ENCODE measurements around the gene AK8.

The AK8 gene

GRCh38 chr9:132877824-132878694 lies at the start of gene AK8:
Gene AK8, minus strand, starts transcription at chr9:132878284. Its CDS starts 29 bp downstream, at chr9:132878255.
- DNase-seq (ENCODE audit: low read depth, low spot score) = peak; percentile 38

GRCh38 chr9:132927704-132928103 lies 49.6 kb upstream of the AK8 start:
- no peak for DNase-seq (ENCODE audit: low read depth, low spot score)

GRCh38 chr9:132923346-132923902 lies 45.3 kb upstream of the AK8 start:
- no peak for DNase-seq (ENCODE audit: low read depth, low spot score)

GRCh38 chr9:132919614-132920268 lies 41.7 kb upstream of the AK8 start:
- no peak for DNase-seq (ENCODE audit: low read depth, low spot score)

- no peak for DNase-seq (ENCODE audit: low read depth, low spot score)
These were observed 36.8 kb upstream of the AK8 start for GRCh38 chr9:132914924-132915323.

GRCh38 chr9:132912131-132912530 lies 34.0 kb upstream of the AK8 start:
- no peak for DNase-seq (ENCODE audit: low read depth, low spot score)

- DNase-seq (ENCODE audit: low read depth, low spot score) = no peak
These were observed 32.3 kb upstream of the AK8 start for GRCh38 chr9:132910376-132910775.

- no peak for DNase-seq (ENCODE audit: low read depth, low spot score)
These were observed 31.2 kb upstream of the AK8 start for GRCh38 chr9:132909311-132909710.

- no peak for DNase-seq (ENCODE audit: low read depth, low spot score)
These were observed 30.6 kb upstream of the AK8 start for GRCh38 chr9:132908635-132909034.

- DNase-seq (ENCODE audit: low read depth, low spot score) = no peak
These were observed 27.6 kb upstream of the AK8 start for GRCh38 chr9:132905726-132906125.

GRCh38 chr9:132903574-132904492 lies 25.7 kb upstream of the AK8 start:
- DNase-seq (ENCODE audit: low read depth, low spot score) = no peak

GRCh38 chr9:132901858-132902831 lies 24.1 kb upstream of the AK8 start:
- peak; percentile 57 for DNase-seq (ENCODE audit: low read depth, low spot score)

GRCh38 chr9:132898051-132898450 lies 20.0 kb upstream of the AK8 start:
- DNase-seq (ENCODE audit: low read depth, low spot score) = no peak

GRCh38 chr9:132896906-132897305 lies 18.8 kb upstream of the AK8 start:
- DNase-seq (ENCODE audit: low read depth, low spot score) = no peak

- DNase-seq (ENCODE audit: low read depth, low spot score) = no peak
These were observed 18.2 kb upstream of the AK8 start for GRCh38 chr9:132896264-132896663.

- DNase-seq (ENCODE audit: low read depth, low spot score) = no peak
These were observed 17.1 kb upstream of the AK8 start for GRCh38 chr9:132894862-132895835.

- DNase-seq (ENCODE audit: low read depth, low spot score) = no peak
These were observed 16.3 kb upstream of the AK8 start for GRCh38 chr9:132894346-132894745.

- DNase-seq (ENCODE audit: low read depth, low spot score) = no peak
These were observed 14.3 kb upstream of the AK8 start for GRCh38 chr9:132892400-132892799.

- DNase-seq (ENCODE audit: low read depth, low spot score) = no peak
These were observed 10.1 kb upstream of the AK8 start for GRCh38 chr9:132888151-132888550.
